Suprapubic skin (tissue), 4 donors: ENCODE measurements around the gene MYL3. TPM values are rescaled to one million over a fixed set of nuclear protein-coding genes. Genes with fewer than 3 reads are reported as not detected.

ENCODE experiments used
- DNase-seq, 2 donors: peaks; one replicate each; pipeline ENCODE4 v3.0.0-alpha.2; 2019; ENCODE audit warnings: low spot score in 2 of 2
- H3K27ac ChIP-seq: fragments of 200-600 bp; sonication (generic); one replicate; pipeline ENCODE4 v1.5.1; 2019
- H3K27me3 ChIP-seq: fragments of 200-600 bp; sonication (generic); one replicate; pipeline ENCODE4 v1.5.1; 2019
- H3K36me3 ChIP-seq: fragments of 200-600 bp; sonication (generic); one replicate; pipeline ENCODE4 v1.5.1; 2019
- H3K4me1 ChIP-seq: fragments of 200-600 bp; sonication (generic); one replicate; pipeline ENCODE4 v1.5.1; 2019
- H3K4me3 ChIP-seq: fragments of 200-600 bp; sonication (generic); one replicate; pipeline ENCODE4 v1.5.1; 2019; ENCODE audit warnings: mild to moderate bottlenecking
- H3K9me3 ChIP-seq: fragments of 200-600 bp; sonication (generic); one replicate; pipeline ENCODE4 v1.5.1; 2019
- CTCF ChIP-seq, 2 donors: fragments of 200-600 bp in 1 of 2; fragments of 450-650 bp in 1 of 2; sonication (generic) in 1 of 2; IDR thresholded peaks; one replicate each; pipeline ENCODE4 v1.5.1; 2016 to 2019; ENCODE audit warnings: antibody characterized with exemption in 2 of 2, mild to moderate bottlenecking in 1 of 2, moderate library complexity in 1 of 2
- EP300 ChIP-seq: sonication (generic); formaldehyde crosslinking; IDR thresholded peaks from one replicate; pipeline ENCODE4 v1.6.1; 2017; ENCODE audit warnings: antibody characterized with exemption
- POLR2A ChIP-seq, 2 donors: fragments of 450-650 bp; IDR thresholded peaks; one replicate each; pipeline ENCODE4 v1.6.1; 2017; ENCODE audit warnings: antibody characterized with exemption in 2 of 2, mild to moderate bottlenecking in 2 of 2, moderate library complexity in 2 of 2
- POLR2AphosphoS5 ChIP-seq, 3 donors: sonication (generic); formaldehyde crosslinking; IDR thresholded peaks; one replicate each; pipeline ENCODE4 v1.6.1; 2017; ENCODE audit warnings: antibody characterized with exemption in 3 of 3
- WGBS: methylation state at CpG from one replicate; pipeline ENCODE4 v1.1.5; 2018; 5-methylcytosine and 5-hydroxymethylcytosine counted together
- total RNA-seq, 4 donors: library from RNA; depleted of rRNA; stranded (reverse); fragments of >200 nt; gene quantifications; one replicate each; pipeline ENCODE4 v1.1.0, GENCODE V29; 2016

MYL3 gene
- total RNA-seq, 4 donors from 2014 or later = 1.4 TPM; not detected in 3

GRCh38 chr3:46902188-46902631 lies 39.0 kb upstream of the MYL3 start:
- H3K36me3 ChIP-seq = no peaks in the 10 kb centered on the region
- H3K27me3 ChIP-seq = peaks cover 13% of the 10 kb centered on the region
- H3K9me3 ChIP-seq = no peaks in the 10 kb centered on the region
- no peak for TF ChIP-seq POLR2A (IDR thresholded peaks at IDR 0.05)
- TF ChIP-seq EP300 = no peak
- TF ChIP-seq POLR2AphosphoS5 (IDR thresholded peaks at IDR 0.05) = no peak
- TF ChIP-seq CTCF (IDR thresholded peaks at IDR 0.05) = no peak
- DNase-seq = no peak
- H3K27ac ChIP-seq = no peak overlapping the region
- peaks cover 15% of the 10 kb centered on the region for H3K4me1 ChIP-seq
- H3K4me3 ChIP-seq = no peak overlapping the region
- 94% methylated on average over 10 of the region's 15 CpGs for WGBS

GRCh38 chr3:46901591-46902187 lies 38.4 kb upstream of the MYL3 start:
- Histone ChIP-seq H3K9me3 (no peaks in the 10 kb centered on the region), H3K36me3 (no peaks in the 10 kb centered on the region), H3K27ac (no peak overlapping the region), H3K4me1 (peaks cover 15% of the 10 kb centered on the region), H3K27me3 (peaks cover 13% of the 10 kb centered on the region), H3K4me3 (no peak overlapping the region)
- TF ChIP-seq CTCF (IDR thresholded peaks at IDR 0.05) = no peak
- no peak for TF ChIP-seq EP300
- no peak for TF ChIP-seq POLR2AphosphoS5 (IDR thresholded peaks at IDR 0.05)
- DNase-seq = no peak
- WGBS = 81% methylated on average over 4 of the region's 17 CpGs

GRCh38 chr3:46901061-46901460 lies 37.8 kb upstream of the MYL3 start:
- DNase-seq = no peak
- H3K9me3 ChIP-seq = no peaks in the 10 kb centered on the region
- no peak overlapping the region for H3K4me3 ChIP-seq
- TF ChIP-seq POLR2A (IDR thresholded peaks at IDR 0.05) (no peak), EP300 (no peak), CTCF (IDR thresholded peaks at IDR 0.05) (no peak), POLR2AphosphoS5 (IDR thresholded peaks at IDR 0.05) (no peak)
- H3K36me3 ChIP-seq = no peaks in the 10 kb centered on the region
- no peak overlapping the region for H3K27ac ChIP-seq
- peaks cover 13% of the 10 kb centered on the region for H3K27me3 ChIP-seq
- WGBS = 80% methylated on average over 1 of the region's 3 CpGs
- peaks cover 15% of the 10 kb centered on the region for H3K4me1 ChIP-seq

- Histone ChIP-seq H3K27me3 (peaks cover 13% of the 10 kb centered on the region), H3K4me3 (no peak overlapping the region), H3K9me3 (no peaks in the 10 kb centered on the region), H3K4me1 (peaks cover 21% of the 10 kb centered on the region), H3K27ac (no peak overlapping the region), H3K36me3 (no peaks in the 10 kb centered on the region)
- no peak for TF ChIP-seq CTCF (IDR thresholded peaks at IDR 0.05)
- TF ChIP-seq EP300 = no peak
- TF ChIP-seq POLR2AphosphoS5 (IDR thresholded peaks at IDR 0.05) = no peak
- TF ChIP-seq POLR2A (IDR thresholded peaks at IDR 0.05) = no peak
- 86% methylated on average over 5 of the region's 6 CpGs for WGBS
- DNase-seq = no peak
Measured at GRCh38 chr3:46900356-46900755, 37.1 kb upstream of the MYL3 start.

GRCh38 chr3:46900007-46900292 lies 36.7 kb upstream of the MYL3 start:
- DNase-seq = no peak
- Histone ChIP-seq H3K27ac (no peak overlapping the region), H3K27me3 (peaks cover 13% of the 10 kb centered on the region), H3K4me3 (no peak overlapping the region), H3K9me3 (no peaks in the 10 kb centered on the region), H3K4me1 (peaks cover 24% of the 10 kb centered on the region), H3K36me3 (no peaks in the 10 kb centered on the region)
- 68% methylated on average over 5 of the region's 5 CpGs for WGBS
- no peak for TF ChIP-seq CTCF (IDR thresholded peaks at IDR 0.05)
- no peak for TF ChIP-seq POLR2AphosphoS5 (IDR thresholded peaks at IDR 0.05)
